Lower leg skin (tissue), 3 donors: ENCODE data around the gene MVB12B.

ENCODE experiments used
- POLR2A ChIP-seq, 2 donors: fragments of 450-650 bp; IDR thresholded peaks; one replicate each; pipeline ENCODE4 v1.6.1; 2016 to 2017; ENCODE audit warnings: antibody characterized with exemption in 2 of 2, mild to moderate bottlenecking in 1 of 2, moderate library complexity in 1 of 2
- TF ChIP-seq, protein P1 (sequence below), 3 donors: fragments of 450-650 bp; IDR thresholded peaks; one replicate each; pipeline ENCODE4 v1.5.1; 2016; ENCODE audit warnings: antibody characterized with exemption in 3 of 3, mild to moderate bottlenecking in 3 of 3, moderate library complexity in 2 of 3

DNA sequence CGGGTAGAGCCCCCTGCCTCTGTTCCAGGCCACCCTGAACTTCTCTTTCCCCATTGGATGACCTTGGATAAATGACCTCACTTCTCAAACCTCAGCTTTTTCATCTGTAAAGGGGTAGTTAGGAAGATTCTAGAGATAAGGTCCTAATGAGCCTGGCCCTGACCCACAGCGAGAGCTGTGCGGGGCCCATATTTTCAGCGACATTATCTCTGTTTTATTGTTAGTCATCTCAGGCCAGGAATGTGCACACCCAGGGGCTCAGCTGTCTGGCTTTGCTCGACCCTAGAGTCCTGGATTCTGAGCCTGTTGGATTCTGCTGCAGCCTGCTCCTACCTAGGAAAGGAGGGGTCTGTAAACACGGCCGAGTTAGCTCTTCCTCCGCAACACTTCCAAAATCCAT lies 205.9 kb downstream of the MVB12B start:
- no peak for TF ChIP-seq POLR2A (IDR thresholded peaks at IDR 0.05)
- TF ChIP-seq, protein P1, sequence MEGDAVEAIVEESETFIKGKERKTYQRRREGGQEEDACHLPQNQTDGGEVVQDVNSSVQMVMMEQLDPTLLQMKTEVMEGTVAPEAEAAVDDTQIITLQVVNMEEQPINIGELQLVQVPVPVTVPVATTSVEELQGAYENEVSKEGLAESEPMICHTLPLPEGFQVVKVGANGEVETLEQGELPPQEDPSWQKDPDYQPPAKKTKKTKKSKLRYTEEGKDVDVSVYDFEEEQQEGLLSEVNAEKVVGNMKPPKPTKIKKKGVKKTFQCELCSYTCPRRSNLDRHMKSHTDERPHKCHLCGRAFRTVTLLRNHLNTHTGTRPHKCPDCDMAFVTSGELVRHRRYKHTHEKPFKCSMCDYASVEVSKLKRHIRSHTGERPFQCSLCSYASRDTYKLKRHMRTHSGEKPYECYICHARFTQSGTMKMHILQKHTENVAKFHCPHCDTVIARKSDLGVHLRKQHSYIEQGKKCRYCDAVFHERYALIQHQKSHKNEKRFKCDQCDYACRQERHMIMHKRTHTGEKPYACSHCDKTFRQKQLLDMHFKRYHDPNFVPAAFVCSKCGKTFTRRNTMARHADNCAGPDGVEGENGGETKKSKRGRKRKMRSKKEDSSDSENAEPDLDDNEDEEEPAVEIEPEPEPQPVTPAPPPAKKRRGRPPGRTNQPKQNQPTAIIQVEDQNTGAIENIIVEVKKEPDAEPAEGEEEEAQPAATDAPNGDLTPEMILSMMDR (IDR thresholded peaks at IDR 0.05): no peak
